ENCODE results near the gene EGR4. TPM values are rescaled to one million over a fixed set of nuclear protein-coding genes. Genes with fewer than 3 reads are reported as not detected.

Gene EGR4
- total and polyA plus RNA-seq, 4 donors, result 0.02 TPM; not detected in 3

DNA sequence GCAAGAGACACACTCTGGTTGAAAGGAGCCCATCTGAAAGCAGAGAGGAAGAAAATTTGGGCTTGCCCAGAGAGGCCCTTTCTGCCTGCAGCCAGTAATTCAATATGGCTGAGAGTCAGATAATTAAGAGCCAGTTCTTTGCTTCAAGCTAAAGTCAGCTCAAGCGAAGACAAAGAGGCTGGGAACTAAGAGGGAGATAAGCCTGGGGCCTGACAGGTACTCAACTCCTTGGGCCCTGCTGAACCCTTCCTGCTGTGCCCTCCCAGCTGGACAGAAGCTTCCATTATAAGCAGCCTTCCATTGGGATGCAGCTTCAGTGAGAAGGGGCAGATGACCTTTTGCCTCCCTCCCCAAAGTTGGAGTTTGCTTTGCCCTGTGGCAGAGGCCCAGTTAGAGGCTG lies 21.1 kb downstream of the EGR4 start (continued):
- TF ChIP-seq, protein P1, sequence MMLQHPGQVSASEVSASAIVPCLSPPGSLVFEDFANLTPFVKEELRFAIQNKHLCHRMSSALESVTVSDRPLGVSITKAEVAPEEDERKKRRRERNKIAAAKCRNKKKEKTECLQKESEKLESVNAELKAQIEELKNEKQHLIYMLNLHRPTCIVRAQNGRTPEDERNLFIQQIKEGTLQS (IDR thresholded peaks at IDR 0.05), result no peak

- no peak overlapping the region for H3K9ac ChIP-seq (ENCODE audit: low read depth in 1 of 2, low read length in 2 of 2)
- peaks cover 3 to 12% (median 7%) of the 10 kb centered on the region in 4 donors for H3K4me1 ChIP-seq (ENCODE audit: control insufficient read depth in 4 of 4, insufficient read depth in 4 of 4, low read length in 3 of 4)
- WGBS, result 21% methylated on average over 22 of the region's 22 CpGs
- DNase-seq (ENCODE audit: low spot score), result no peak
- H3K9me3 ChIP-seq (ENCODE audit: control insufficient read depth in 4 of 4, low read length in 3 of 4), result no peaks in the 10 kb centered on the region
- peak overlapping the region in 1 of 3 donors; percentile 39 for H3K4me3 ChIP-seq (ENCODE audit: low read depth in 1 of 3, low read length in 3 of 3)
- peaks cover 0 to 7% (median 0%) of the 10 kb centered on the region in 4 donors for H3K27me3 ChIP-seq (ENCODE audit: control insufficient read depth in 4 of 4, insufficient read depth in 4 of 4, low read length in 3 of 4)
- no peaks in the 10 kb centered on the region for H3K36me3 ChIP-seq (ENCODE audit: control insufficient read depth in 4 of 4, insufficient read depth in 3 of 4, low read depth in 1 of 4, low read length in 3 of 4)
- TF ChIP-seq, protein P2, sequence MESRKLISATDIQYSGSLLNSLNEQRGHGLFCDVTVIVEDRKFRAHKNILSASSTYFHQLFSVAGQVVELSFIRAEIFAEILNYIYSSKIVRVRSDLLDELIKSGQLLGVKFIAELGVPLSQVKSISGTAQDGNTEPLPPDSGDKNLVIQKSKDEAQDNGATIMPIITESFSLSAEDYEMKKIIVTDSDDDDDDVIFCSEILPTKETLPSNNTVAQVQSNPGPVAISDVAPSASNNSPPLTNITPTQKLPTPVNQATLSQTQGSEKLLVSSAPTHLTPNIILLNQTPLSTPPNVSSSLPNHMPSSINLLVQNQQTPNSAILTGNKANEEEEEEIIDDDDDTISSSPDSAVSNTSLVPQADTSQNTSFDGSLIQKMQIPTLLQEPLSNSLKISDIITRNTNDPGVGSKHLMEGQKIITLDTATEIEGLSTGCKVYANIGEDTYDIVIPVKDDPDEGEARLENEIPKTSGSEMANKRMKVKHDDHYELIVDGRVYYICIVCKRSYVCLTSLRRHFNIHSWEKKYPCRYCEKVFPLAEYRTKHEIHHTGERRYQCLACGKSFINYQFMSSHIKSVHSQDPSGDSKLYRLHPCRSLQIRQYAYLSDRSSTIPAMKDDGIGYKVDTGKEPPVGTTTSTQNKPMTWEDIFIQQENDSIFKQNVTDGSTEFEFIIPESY (IDR thresholded peaks at IDR 0.05), result no peak
- TF ChIP-seq, protein P3, sequence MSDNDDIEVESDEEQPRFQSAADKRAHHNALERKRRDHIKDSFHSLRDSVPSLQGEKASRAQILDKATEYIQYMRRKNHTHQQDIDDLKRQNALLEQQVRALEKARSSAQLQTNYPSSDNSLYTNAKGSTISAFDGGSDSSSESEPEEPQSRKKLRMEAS (IDR thresholded peaks at IDR 0.05), result no peak
- no peak for TF ChIP-seq SP1 (IDR thresholded peaks at IDR 0.05)
- TF ChIP-seq, protein P1 (IDR thresholded peaks at IDR 0.05), result no peak
- TF ChIP-seq GABPA (IDR thresholded peaks at IDR 0.05 in 1 of 2, conservative IDR thresholded peaks at IDR 0.05 in 1 of 2), result no peak
- no peak for TF ChIP-seq HNF4A (conservative IDR thresholded peaks at IDR 0.05)
- no peak for TF ChIP-seq FOXA1 (IDR thresholded peaks at IDR 0.05)
- no peak for TF ChIP-seq NR2F2 (IDR thresholded peaks at IDR 0.05)
- no peak for TF ChIP-seq TAF1 (conservative IDR thresholded peaks at IDR 0.05)
- no peak for TF ChIP-seq FOXA2 (IDR thresholded peaks at IDR 0.05)
- no peak for TF ChIP-seq JUND (IDR thresholded peaks at IDR 0.05)
- TF ChIP-seq, protein P4, sequence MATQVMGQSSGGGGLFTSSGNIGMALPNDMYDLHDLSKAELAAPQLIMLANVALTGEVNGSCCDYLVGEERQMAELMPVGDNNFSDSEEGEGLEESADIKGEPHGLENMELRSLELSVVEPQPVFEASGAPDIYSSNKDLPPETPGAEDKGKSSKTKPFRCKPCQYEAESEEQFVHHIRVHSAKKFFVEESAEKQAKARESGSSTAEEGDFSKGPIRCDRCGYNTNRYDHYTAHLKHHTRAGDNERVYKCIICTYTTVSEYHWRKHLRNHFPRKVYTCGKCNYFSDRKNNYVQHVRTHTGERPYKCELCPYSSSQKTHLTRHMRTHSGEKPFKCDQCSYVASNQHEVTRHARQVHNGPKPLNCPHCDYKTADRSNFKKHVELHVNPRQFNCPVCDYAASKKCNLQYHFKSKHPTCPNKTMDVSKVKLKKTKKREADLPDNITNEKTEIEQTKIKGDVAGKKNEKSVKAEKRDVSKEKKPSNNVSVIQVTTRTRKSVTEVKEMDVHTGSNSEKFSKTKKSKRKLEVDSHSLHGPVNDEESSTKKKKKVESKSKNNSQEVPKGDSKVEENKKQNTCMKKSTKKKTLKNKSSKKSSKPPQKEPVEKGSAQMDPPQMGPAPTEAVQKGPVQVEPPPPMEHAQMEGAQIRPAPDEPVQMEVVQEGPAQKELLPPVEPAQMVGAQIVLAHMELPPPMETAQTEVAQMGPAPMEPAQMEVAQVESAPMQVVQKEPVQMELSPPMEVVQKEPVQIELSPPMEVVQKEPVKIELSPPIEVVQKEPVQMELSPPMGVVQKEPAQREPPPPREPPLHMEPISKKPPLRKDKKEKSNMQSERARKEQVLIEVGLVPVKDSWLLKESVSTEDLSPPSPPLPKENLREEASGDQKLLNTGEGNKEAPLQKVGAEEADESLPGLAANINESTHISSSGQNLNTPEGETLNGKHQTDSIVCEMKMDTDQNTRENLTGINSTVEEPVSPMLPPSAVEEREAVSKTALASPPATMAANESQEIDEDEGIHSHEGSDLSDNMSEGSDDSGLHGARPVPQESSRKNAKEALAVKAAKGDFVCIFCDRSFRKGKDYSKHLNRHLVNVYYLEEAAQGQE (IDR thresholded peaks at IDR 0.05), result no peak
- TF ChIP-seq HNF4G (IDR thresholded peaks at IDR 0.05), result no peak
- TF ChIP-seq YY1 (IDR thresholded peaks at IDR 0.05), result no peak
- TF ChIP-seq RXRA (IDR thresholded peaks at IDR 0.05), result no peak
- no peak for TF ChIP-seq CTCF (IDR thresholded peaks at IDR 0.05; ENCODE audit: low read depth, low read length, missing input control)
- no peak for TF ChIP-seq RAD21 (IDR thresholded peaks at IDR 0.05)
- TF ChIP-seq EGR1 (IDR thresholded peaks at IDR 0.05; ENCODE audit: low read depth in 2 of 2), result no peak
- H3K27ac ChIP-seq (ENCODE audit: low read depth in 1 of 2, low read length in 2 of 2), result no peak overlapping the region
Measured at GRCh38 chr2:73269686-73270465, 23.5 kb downstream of the EGR4 start.

Data from liver (tissue), 9 donors.